A673 (cell line): ENCODE data around the gene AIFM3. TPM values are rescaled to one million over a fixed set of nuclear protein-coding genes. Genes with fewer than 3 reads are reported as not detected.

Experiments used
- BruUV-seq: library from RNA; stranded (reverse); fragments of 400-500 nt; replicated peaks from 2 replicates; lab custom pipeline; 2021; lab: Mats Ljungman, UMichigan
- CTCF ChIA-PET: fragments of 300-600 bp; sonication (Branson Sonifier 250); formaldehyde crosslinking; loops from one replicate; lab custom pipeline; 2022; ENCODE audit warnings: antibody characterized with exemption; lab: Charles Lee
- POLR2A ChIA-PET: fragments of 300-600 bp; sonication (Branson Sonifier 250); formaldehyde crosslinking; loops from one replicate; lab custom pipeline; 2022; ENCODE audit warnings: antibody characterized with exemption; ENCODE audit not compliant: low non-redundant PET; lab: Charles Lee
- DNase-seq: peaks from one replicate; pipeline ENCODE4 v3.0.0-alpha.2; 2015; ENCODE audit warnings: low spot score
- H3K27ac ChIP-seq: fragments of 200-600 bp; sonication (generic); 2 replicates; pipeline ENCODE4 v1.5.1; 2016; ENCODE audit warnings: mixed run types, low read depth, mild to moderate bottlenecking, mixed read lengths, antibody characterized with exemption, low read length; ENCODE audit not compliant: poor library complexity, severe bottlenecking
- H3K27me3 ChIP-seq: fragments of 200-600 bp; sonication (generic); replicated peaks from 2 replicates; pipeline ENCODE4 v1.6.1; 2017; ENCODE audit warnings: mixed run types, low read depth, mild to moderate bottlenecking, mixed read lengths, antibody characterized with exemption, low read length; ENCODE audit not compliant: insufficient read depth, poor library complexity
- H3K36me3 ChIP-seq: fragments of 200-600 bp; sonication (generic); 2 replicates; pipeline ENCODE4 v1.6.1; 2016; ENCODE audit warnings: mixed run types, mild to moderate bottlenecking, mixed read lengths, antibody characterized with exemption, low read length; ENCODE audit not compliant: insufficient read depth, poor library complexity, severe bottlenecking
- H3K4me1 ChIP-seq: fragments of 200-600 bp; sonication (generic); 2 replicates; pipeline ENCODE4 v1.6.1; 2017; ENCODE audit warnings: mixed run types, mild to moderate bottlenecking, mixed read lengths, antibody characterized with exemption, low read length; ENCODE audit not compliant: insufficient read depth, poor library complexity, severe bottlenecking
- H3K4me3 ChIP-seq: fragments of 200-600 bp; sonication (generic); 2 replicates; pipeline ENCODE4 v1.5.1; 2016; ENCODE audit warnings: low read depth, mixed run types, mild to moderate bottlenecking, mixed read lengths, low read length; ENCODE audit not compliant: poor library complexity, severe bottlenecking
- H3K9me3 ChIP-seq: fragments of 200-600 bp; sonication (generic); 2 replicates; pipeline ENCODE4 v1.6.1; 2016; ENCODE audit warnings: mixed run types, low read depth, mild to moderate bottlenecking, mixed read lengths, antibody characterized with exemption, low read length; ENCODE audit not compliant: poor library complexity, severe bottlenecking
- CTCF ChIP-seq: fragments of 300-800, 200-600 bp; sonication (generic); conservative IDR thresholded peaks from 2 replicates; pipeline ENCODE4 v1.5.1; 2017; ENCODE audit warnings: low read depth, mild to moderate bottlenecking, antibody characterized with exemption, low read length, moderate library complexity, mixed read lengths
- EZH2 ChIP-seq: fragments of 200-600 bp; sonication (generic); IDR thresholded peaks from 2 replicates; pipeline ENCODE4 v1.6.1; 2017; ENCODE audit warnings: borderline replicate concordance, low read depth, mild to moderate bottlenecking, mixed read lengths, antibody characterized with exemption, low read length; ENCODE audit not compliant: poor library complexity, severe bottlenecking
- intact Hi-C: fragments of 100-400 bp; cut with micrococcal nuclease; formaldehyde crosslinking; loops from one replicate; pipeline ENCODE4 v1.10.0; 2022; ENCODE audit not compliant: unreplicated experiment
- total RNA-seq: library from RNA; stranded (reverse); gene quantifications from 2 replicates; pipeline ENCODE4 v1.2.3, GENCODE V29; 2021

The AIFM3 gene
- total RNA-seq, 1 experiment from 2014 or later, result not detected

GRCh38 chr22:20980523-20980922 is 13.5 kb downstream of the AIFM3 start:
- Histone ChIP-seq H3K36me3 (peaks cover 6% of the 10 kb centered on the region), H3K27ac (no peak overlapping the region), H3K27me3 (no peaks in the 10 kb centered on the region), H3K4me3 (no peak overlapping the region), H3K4me1 (peaks cover 5% of the 10 kb centered on the region), H3K9me3 (peaks cover 10% of the 10 kb centered on the region)
- DNase-seq, result no peak
- ChIA-PET CTCF (no interaction called here), POLR2A (no interaction called here)
- no TSS peak for BruUV-seq
- TF ChIP-seq CTCF (no peak), EZH2 (no peak)
- intact Hi-C loops, result no loop called here

GRCh38 chr22:20980938-20981722 is 14.1 kb downstream of the AIFM3 start:
- POLR2A ChIA-PET, result no interaction called here
- peaks cover 5% of the 10 kb centered on the region for H3K4me1 ChIP-seq
- H3K4me3 ChIP-seq, result peak overlapping the region; percentile 88
- DNase-seq, result no peak
- H3K27ac ChIP-seq, result peak overlapping the region; percentile 87
- no peaks in the 10 kb centered on the region for H3K27me3 ChIP-seq
- CTCF ChIA-PET, result no interaction called here
- TSS peak; percentile 88 for BruUV-seq
- H3K36me3 ChIP-seq, result peaks cover 12% of the 10 kb centered on the region
- TF ChIP-seq EZH2 (no peak), CTCF (no peak)
- intact Hi-C loops, result no loop called here
- H3K9me3 ChIP-seq, result peaks cover 10% of the 10 kb centered on the region

GRCh38 chr22:20981787-20982562 is 14.9 kb downstream of the AIFM3 start, which contains the start of gene LZTR1:
Gene LZTR1 (plus strand): TSS chr22:20982297. CDS start chr22:20982372, 75 bp downstream.
- Histone ChIP-seq H3K27ac (peak within 1 kb of the TSS; percentile 87), H3K36me3 (peaks cover 18% of the 10 kb centered on the region), H3K9me3 (peaks cover 10% of the 10 kb centered on the region), H3K4me3 (peak within 1 kb of the TSS; percentile 88), H3K4me1 (peaks cover 5% of the 10 kb centered on the region), H3K27me3 (no peaks in the 10 kb centered on the region)
- no TSS peak for BruUV-seq
- peak; percentile 86 for DNase-seq
- TF ChIP-seq CTCF (peak; percentile 69), EZH2 (no peak)
- intact Hi-C loops, result no loop called here
- ChIA-PET CTCF (interaction anchor here (0.6 to 1.3 kb wide), 4 partner anchors 10 to 730 kb away, joined by 3 read pairs; no protein-coding TSS in a partner anchor), POLR2A (no interaction called here)
